Measurements from ENCODE around the gene CAMK2B. TPM values are rescaled to one million over a fixed set of nuclear protein-coding genes. Genes with fewer than 3 reads are reported as not detected.

The CAMK2B gene
- total RNA-seq, 4 donors from 2014 or later, result 0.26 to 0.95 (median 0.69) TPM

- no peaks in the 10 kb centered on the region for H3K36me3 ChIP-seq
- DNase-seq, result no peak
- peaks cover 5 to 33% (median 14%) of the 10 kb centered on the region in 3 donors for H3K4me1 ChIP-seq
- whole genome bisulfite sequencing, 2 donors, result 51 to 80% methylated on average over 5 of the region's 5 CpGs
- no peaks in the 10 kb centered on the region for H3K9me3 ChIP-seq
- H3K4me3 ChIP-seq, result no peak overlapping the region
- intact Hi-C loops (cut with DNase I), result no loop called here
- peaks cover 0 to 35% (median 0%) of the 10 kb centered on the region in 4 donors for H3K27me3 ChIP-seq
- TF ChIP-seq CTCF (IDR thresholded peaks at IDR 0.05) (no peak), POLR2A (IDR thresholded peaks at IDR 0.05) (no peak)
- no peak overlapping the region for H3K27ac ChIP-seq
Observed at GRCh38 chr7:44223362-44224079, 101.9 kb downstream of the CAMK2B start.

GRCh38 chr7:44222776-44223261 is 102.6 kb downstream of the CAMK2B start:
- no peaks in the 10 kb centered on the region for H3K9me3 ChIP-seq
- H3K27ac ChIP-seq, result no peak overlapping the region
- no peak overlapping the region for H3K4me3 ChIP-seq
- H3K27me3 ChIP-seq, result peaks cover 0 to 35% (median 0%) of the 10 kb centered on the region in 4 donors
- H3K4me1 ChIP-seq, result peaks cover 5 to 33% (median 14%) of the 10 kb centered on the region in 3 donors
- TF ChIP-seq CTCF (IDR thresholded peaks at IDR 0.05) (no peak), POLR2A (IDR thresholded peaks at IDR 0.05) (no peak)
- intact Hi-C loops (cut with DNase I), result no loop called here
- no peaks in the 10 kb centered on the region for H3K36me3 ChIP-seq
- 90 to 95% methylated on average over 6 to 10 of the region's 11 CpGs for WGBS, 2 donors
- DNase-seq, result no peak

DNA sequence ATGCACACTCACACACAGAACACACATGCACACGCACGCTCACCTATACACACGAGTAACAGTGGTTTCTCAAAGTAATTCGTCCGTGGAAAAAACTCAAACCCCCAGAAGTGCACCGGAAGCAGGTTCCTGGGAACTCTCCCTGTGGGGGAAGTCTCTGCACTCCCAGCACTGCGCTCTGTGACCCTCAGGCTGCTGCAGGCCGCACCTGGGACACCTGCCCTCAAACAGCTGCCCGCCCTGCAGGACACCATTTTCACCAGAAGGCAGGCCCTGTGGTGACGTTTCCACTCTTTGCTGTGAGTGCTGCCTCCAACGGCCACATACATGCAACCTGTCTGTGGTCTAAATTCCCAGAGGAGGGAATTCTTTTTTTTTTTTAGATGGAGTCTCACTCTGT is 103.3 kb downstream of the CAMK2B start:
- TF ChIP-seq CTCF (IDR thresholded peaks at IDR 0.05) (no peak), POLR2A (IDR thresholded peaks at IDR 0.05) (no peak)
- H3K36me3 ChIP-seq, result no peaks in the 10 kb centered on the region
- no peak for DNase-seq
- peaks cover 0 to 35% (median 0%) of the 10 kb centered on the region in 4 donors for H3K27me3 ChIP-seq
- WGBS, 2 donors, result 79 to 90% methylated on average over 7 to 9 of the region's 11 CpGs
- H3K4me3 ChIP-seq, result no peak overlapping the region
- intact Hi-C loops (cut with DNase I), result no loop called here
- peaks cover 5 to 37% (median 14%) of the 10 kb centered on the region in 3 donors for H3K4me1 ChIP-seq
- no peaks in the 10 kb centered on the region for H3K9me3 ChIP-seq
- no peak overlapping the region for H3K27ac ChIP-seq

DNA sequence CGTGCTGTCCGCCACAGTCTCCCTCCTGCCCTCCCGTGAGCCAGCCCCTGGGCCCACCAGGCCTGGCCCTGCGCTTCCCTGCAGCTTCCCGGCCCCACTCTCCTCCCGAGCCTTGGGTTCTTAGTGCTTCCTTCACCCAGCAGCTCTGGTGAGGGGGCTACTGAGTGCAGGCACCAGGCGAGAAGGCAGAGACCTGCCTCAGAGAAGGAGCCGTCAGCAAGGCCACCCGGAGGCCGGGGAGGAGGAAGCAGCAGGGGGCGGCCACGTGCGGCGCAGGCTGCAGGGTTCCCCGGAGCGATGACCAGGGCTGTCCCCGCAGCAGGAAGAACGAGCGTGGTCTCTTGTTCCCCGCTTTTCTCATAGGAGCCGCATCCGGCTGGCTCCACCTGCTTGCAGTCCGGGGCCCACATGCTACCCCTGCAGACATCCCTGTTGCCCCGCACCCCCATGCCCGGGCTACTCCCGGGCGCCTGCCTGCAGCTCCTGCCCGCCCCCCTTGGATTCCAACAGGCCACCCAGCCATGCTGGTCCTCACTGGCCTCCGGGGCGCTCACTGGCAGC is 104.1 kb downstream of the CAMK2B start:
- intact Hi-C loops (cut with DNase I), result no loop called here
- Histone ChIP-seq H3K27me3 (peaks cover 0 to 32% (median 0%) of the 10 kb centered on the region in 4 donors), H3K9me3 (no peaks in the 10 kb centered on the region), H3K4me1 (peaks cover 8 to 45% (median 14%) of the 10 kb centered on the region in 3 donors), H3K27ac (no peak overlapping the region), H3K36me3 (no peaks in the 10 kb centered on the region), H3K4me3 (no peak overlapping the region)
- TF ChIP-seq POLR2A (IDR thresholded peaks at IDR 0.05) (no peak), CTCF (IDR thresholded peaks at IDR 0.05) (no peak)
- DNase-seq, result no peak
- WGBS, 2 donors, result 71 to 88% methylated on average over 15 to 22 of the region's 30 CpGs

All from esophagus squamous epithelium (tissue), 5 donors.